Measurements from ENCODE around the gene TXNDC17.

GRCh38 chr17:6684460-6684783 is 43.6 kb downstream of the TXNDC17 start:
- TF ChIP-seq GATA3 (IDR thresholded peaks at IDR 0.05; ENCODE audit: low read depth, low read length) (no peak), GATA2 (IDR thresholded peaks at IDR 0.05; ENCODE audit: low read depth, low read length) (no peak)
